HT-29 (cell line): ENCODE results near the gene IFNA10. TPM values are rescaled to one million over a fixed set of nuclear protein-coding genes. Genes with fewer than 3 reads are reported as not detected.
"Not testable (repeated sequence)": the region's sequence is repeated elsewhere in the genome, so short reads cannot be mapped to it uniquely, and the experiment has no call there.

ENCODE experiments used
- DNase-seq: peaks from one replicate; pipeline ENCODE4 v3.0.0-alpha.2; 2015; ENCODE audit warnings: low spot score
- total RNA-seq: library from RNA; depleted of rRNA; stranded (reverse); fragments of >200 nt; shearing (Covaris generic); gene quantifications from 2 replicates; pipeline ENCODE4 v1.2.3, GENCODE V29; 2014; rRNA removed

IFNA10 gene
- total RNA-seq: not detected in 2 replicates

DNA sequence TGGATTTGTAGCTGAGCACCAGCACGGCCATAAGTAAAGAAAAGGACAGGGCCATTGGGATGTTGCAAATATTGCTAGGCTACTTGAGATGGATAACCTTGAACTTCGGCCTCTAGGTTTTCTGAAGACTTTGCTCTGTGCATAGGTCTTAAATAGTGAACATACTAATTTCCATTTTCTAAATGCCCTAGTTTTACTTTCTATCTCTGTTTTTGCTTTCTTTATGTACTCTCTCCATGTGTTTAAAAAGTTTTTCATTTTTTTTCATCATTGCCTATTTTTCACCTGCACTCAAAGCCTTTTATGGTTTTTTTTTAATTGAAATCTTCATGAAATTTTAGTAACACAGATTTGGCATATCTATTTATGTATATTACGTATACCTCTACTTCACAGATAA is at the start of gene IFNA10:
Gene IFNA10 (minus strand): TSS at position 101 of the 400 bp plus-strand sequence. CDS start 46 bp downstream, at position 55.
- DNase-seq: not testable (repeated sequence)

DNA sequence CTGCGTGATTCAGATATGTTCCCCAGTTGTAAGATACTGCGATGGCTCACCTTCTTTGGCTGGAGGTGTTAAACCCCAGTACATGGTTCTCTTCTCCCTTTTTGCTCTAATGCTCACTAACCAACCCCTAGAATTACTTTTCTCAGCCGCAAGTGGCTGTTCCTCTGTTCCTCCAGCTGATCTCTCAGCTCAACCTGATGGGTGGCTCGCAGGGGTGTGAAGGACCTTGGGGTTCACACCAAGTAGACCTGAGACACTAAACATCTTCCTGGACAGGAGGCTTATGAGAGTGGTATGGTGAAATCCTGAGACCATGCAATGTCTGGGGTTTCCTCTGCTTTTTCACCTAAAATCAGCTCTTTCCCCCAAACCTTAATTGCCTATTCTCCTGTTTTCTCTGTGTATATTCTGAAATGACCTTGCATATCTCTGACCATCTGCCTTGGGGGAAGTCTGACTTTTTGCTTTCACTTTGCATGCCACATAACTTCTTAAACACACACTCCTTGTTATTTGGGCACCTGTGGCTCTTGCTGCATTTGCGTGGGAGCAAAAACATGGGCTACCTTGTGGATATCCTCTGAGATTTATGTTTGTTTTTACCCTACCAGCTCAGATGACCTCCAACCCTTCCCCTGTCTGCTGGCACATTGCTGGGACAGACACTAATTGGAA is 48.7 kb upstream of the IFNA10 start:
- DNase-seq: no peak

GRCh38 chr9:21252721-21253547 is 46.0 kb upstream of the IFNA10 start:
- DNase-seq: peak; percentile 66

DNA sequence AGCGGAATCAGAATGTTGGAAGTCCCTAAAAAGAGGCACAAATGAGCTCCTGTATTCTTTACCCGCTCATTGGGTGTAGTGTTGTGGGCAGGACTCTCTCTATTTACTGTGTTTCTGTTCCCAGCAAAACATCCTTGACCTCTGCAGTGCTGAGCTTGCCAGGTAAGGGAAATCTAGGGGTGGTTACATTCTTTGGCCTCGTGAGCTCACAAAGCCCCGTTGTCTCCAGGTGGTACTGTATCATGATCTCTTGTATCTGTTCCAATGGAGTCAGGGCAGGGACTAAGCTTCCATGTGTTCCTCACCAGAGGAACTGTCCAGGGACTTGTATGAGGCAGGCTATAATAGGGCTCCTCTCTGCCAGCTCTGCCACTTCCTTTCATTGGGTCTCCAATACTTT is 44.7 kb upstream of the IFNA10 start:
- no peak for DNase-seq

DNA sequence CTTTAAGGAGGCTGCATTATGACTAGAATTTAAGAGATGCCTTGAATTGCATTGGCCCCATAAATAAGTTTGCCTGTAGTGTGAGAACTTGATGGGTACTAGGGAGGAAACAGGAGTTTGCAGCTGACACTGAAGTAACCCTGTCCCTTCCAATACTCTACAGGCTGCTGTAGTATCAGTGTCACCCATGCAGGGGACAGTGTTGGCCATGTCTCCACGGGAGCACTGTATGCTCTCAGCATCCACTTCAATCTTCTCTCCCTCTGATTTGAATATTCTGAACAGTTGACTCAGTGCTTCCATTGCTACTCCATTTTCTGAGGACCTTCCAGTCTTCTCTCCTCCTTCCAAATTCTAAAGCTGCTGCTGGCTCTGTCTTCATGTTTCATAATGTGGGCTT is 44.2 kb upstream of the IFNA10 start:
- DNase-seq: no peak

GRCh38 chr9:21244836-21245235 is 37.9 kb upstream of the IFNA10 start:
- DNase-seq: no peak

DNA sequence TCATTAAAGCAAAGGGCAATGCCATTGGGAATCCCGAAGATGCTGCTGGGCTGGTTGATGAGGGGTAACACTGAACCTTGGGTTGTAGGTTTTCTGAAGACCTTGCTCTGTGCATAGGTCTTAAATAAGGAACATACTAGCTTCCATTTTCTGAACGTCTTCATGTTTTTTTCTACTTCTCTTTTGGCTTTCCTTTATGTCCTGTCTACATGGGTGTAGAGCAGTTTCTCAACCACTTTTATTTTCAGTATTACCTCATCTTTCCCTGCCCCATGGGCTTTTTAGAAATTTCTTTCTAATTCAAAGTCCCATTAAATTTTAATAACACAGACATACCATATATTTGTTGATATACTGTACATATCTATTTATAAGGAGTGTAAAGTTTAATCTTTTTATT is 33.0 kb upstream of the IFNA10 start, which contains the start of gene IFNA14:
Gene IFNA14 (minus strand): TSS at position 95 of the 400 bp plus-strand sequence. CDS start 70 bp downstream, at position 25.
- DNase-seq: no peak

- not testable (repeated sequence) for DNase-seq
Observed at GRCh38 chr9:21236360-21236714, 29.4 kb upstream of the IFNA10 start.

DNA sequence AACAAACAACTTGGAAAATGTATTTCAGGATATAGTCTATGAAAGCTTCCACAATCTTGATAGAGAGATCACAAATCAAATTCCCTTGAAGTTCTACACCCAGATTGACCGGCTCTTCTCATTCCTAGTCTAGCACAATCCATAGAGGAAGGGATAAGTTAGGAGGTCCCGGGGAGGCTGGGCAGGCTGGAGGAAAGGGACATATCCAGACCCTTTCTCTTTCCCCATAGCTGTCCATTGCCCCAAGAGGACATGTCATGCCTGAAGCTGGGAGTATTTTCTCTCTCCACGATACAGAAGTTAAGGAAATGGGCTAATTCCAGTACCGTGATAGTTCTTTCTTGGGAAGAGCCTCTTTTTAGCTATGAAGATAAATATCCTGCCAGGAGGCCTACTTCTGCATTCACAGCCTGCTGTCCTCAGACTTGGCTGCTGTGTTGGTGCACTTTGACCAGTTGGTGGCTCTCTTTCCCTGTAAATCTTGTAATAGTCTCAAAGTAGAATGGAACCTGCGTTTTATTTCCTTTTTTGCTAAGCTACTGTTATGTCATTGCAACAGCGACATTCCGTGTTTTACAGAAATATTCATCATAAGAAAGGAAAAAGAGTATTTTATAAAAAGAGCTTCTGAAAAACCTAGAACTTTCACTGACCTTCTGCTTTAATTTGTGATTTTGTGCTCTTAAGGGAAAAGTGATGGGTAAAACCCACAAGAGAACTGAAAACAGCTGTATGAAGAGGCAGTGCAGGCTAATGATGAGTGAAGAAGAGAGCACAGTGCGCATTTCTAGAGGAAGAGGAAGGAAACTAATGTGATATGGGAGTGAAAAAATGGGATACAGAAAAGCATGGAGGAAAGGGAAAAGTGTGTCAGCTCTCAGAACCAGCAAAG is 28.8 kb upstream of the IFNA10 start:
- DNase-seq: peak; percentile 76

GRCh38 chr9:21234153-21234687 is 27.3 kb upstream of the IFNA10 start:
- no peak for DNase-seq

GRCh38 chr9:21233258-21233657 is 26.3 kb upstream of the IFNA10 start:
- DNase-seq: no peak

DNA sequence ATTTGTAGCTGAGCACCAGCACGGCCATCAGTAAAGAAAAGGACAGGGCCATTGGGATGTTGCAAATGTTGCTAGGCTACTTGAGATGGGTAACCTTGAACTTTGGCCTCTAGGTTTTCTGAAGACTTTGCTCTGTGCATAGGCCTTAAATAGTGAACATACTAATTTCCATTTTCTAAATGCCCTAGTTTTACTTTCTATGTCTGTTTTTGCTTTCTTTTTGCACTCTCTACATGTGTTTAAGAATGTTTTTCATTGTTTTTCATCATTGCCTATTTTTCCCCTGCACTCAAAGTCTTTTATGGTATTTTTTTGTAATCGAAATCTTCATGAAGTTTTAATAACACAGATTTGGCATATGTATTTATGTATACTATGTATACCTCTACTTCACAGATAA is 21.2 kb upstream of the IFNA10 start, which contains the start of gene IFNA17:
Gene IFNA17 (minus strand): TSS at position 101 of the 400 bp plus-strand sequence. CDS start 49 bp downstream, at position 52.
- DNase-seq: no peak

DNA sequence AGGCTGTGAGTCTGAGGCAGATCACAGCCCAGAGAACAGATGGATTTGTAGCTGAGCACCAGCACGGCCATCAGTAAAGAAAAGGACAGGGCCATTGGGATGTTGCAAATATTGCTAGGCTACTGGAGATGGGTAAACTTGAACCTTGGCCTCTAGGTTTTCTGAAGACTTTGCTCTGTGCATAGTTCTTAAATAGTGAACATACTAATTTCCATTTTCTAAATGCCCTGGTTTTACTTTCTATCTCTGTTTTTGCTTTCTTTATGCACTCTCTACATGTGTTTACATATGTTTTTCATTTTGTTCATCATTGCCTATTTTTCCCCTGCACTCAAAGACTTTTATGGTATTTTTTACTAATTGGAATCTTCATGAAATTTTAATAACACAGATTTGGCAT is 10.3 kb upstream of the IFNA10 start, which contains the start of gene IFNA16:
Gene IFNA16 (minus strand): TSS at position 101 of the 400 bp plus-strand sequence. CDS start 6 bp downstream, at position 95.
- not testable (repeated sequence) for DNase-seq

DNA sequence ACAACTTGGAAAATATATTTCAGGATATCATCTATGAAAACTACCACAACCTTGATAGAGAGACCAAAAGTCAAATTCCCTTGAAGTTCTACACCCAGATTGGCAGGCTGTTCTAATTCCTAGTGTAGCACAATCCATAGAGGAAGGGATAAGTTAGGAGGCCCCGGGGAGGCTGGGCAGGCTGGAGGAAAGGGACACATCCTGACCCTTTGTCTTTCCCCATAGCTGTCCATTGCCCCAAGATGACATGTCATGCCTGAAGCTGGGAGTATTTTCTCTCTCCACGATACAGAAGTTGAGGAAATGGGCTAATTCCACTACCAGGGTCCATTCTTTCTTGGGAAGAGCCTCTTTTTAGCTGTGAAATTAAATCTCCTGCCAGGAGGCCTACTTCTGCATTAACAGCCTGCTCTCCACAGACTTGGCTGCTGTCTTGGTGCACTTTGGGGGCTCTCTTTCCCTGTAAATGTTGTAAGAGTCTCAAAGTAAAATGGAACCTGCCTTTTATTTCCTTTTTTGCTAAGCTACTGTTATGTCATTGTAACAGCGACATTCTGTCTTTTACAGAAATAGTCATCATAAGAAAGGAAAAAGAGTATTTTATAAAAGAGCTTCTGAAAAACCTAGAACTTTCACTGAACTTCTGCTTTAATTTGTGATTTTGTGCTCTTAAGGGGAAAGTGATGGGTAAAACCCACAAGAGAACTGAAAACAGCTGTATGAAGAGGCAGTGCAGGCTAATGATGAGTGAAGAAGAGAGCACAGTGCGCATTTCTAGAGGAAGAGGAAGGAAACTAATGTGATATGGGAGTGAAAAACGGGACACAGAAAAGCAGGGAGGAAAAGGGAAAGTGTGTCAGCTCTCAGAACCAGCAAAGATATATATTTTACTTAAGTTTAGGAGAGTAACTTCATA is 6.7 kb upstream of the IFNA10 start:
- peak; percentile 10 for DNase-seq

DNA sequence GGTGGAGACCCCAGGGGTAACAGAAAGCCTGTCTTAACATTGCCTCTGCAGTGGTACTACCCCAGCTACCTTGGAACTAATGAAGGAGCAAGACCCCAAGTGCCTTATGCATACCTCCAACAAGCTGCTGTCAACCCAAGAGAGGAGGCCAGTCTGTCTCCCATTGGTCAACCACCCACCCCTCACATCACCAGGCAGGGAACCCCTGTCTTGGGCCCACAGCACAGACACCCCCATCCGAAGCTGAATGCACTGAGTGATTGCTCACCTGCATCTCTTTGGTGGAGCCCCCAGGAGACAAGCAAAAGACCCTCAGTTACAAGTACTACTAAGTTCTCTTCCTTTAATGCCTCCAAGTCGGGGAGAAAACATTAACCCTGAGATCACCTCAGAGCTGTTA is 5.2 kb upstream of the IFNA10 start:
- DNase-seq: not testable (repeated sequence)

GRCh38 chr9:21210782-21211181 is 3.8 kb upstream of the IFNA10 start:
- DNase-seq: not testable (repeated sequence)

- no peak for DNase-seq
Observed at GRCh38 chr9:21210311-21210710, 3.4 kb upstream of the IFNA10 start.

- no peak for DNase-seq
Observed at GRCh38 chr9:21205204-21205603, 1.7 kb downstream of the IFNA10 start.

DNA sequence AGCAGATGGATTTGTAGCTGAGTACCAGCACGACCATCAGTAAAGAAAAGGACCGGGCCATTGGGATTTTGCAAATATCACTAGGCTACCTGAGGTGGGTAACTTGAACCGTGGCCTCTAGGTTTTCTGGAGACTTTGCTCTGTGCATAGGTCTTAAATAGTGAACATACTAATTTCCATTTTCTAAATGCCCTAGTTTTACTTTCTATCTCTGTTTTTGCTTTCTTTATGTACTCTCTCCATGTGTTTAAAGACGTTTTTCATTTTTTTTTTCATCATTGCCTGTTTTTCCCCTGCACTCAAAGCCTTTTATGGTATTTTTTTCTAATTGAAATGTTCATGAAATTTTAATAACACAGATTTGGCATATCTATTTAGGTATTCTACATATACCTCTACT is 4.8 kb downstream of the IFNA10 start, which contains the start of gene IFNA7:
Gene IFNA7 (minus strand): TSS at position 101 of the 400 bp plus-strand sequence. CDS start 40 bp downstream, at position 61.
- DNase-seq: not testable (repeated sequence)
